Brain microvascular endothelial cell (primary cell): ENCODE data around the gene BAIAP2L1.
"Not testable (repeated sequence)": the region's sequence is repeated elsewhere in the genome, so short reads cannot be mapped to it uniquely, and the experiment has no call there.

Source experiments
- DNase-seq: peaks from one replicate; pipeline ENCODE4 v3.0.0-alpha.2; 2020
- H3K27ac ChIP-seq: fragments of 250-450 bp; sonication (Bioruptor Pico); 2 replicates; pipeline ENCODE4 v1.5.1; 2020; ENCODE audit warnings: mild to moderate bottlenecking, moderate library complexity
- H3K27me3 ChIP-seq: fragments of 250-450 bp; sonication (Bioruptor Pico); replicated peaks from 2 replicates; pipeline ENCODE4 v1.5.1; 2020; ENCODE audit warnings: mild to moderate bottlenecking
- H3K36me3 ChIP-seq: fragments of 250-450 bp; sonication (Bioruptor Pico); replicated peaks from 2 replicates; pipeline ENCODE4 v1.5.1; 2020; ENCODE audit warnings: mild to moderate bottlenecking
- H3K4me3 ChIP-seq: 2 replicates; pipeline ENCODE4 v1.5.1; 2011; ENCODE audit warnings: low read depth, mild to moderate bottlenecking, control low read depth, low read length, moderate library complexity
- in situ Hi-C: cut with HindIII; loops from 2 replicates; pipeline ENCODE4 v1.10.0; 2017; ENCODE audit warnings: low sequenced_read_pairs, low pct_ligation_motif_present
- TF ChIP-seq, protein P1 (sequence below): IDR thresholded peaks from 2 replicates; pipeline ENCODE4 v1.5.1; 2011; ENCODE audit warnings: low read depth, mild to moderate bottlenecking, moderate library complexity, low read length, control low read depth, inconsistent platforms; ENCODE audit errors: missing control alignments

Gene BAIAP2L1

DNA sequence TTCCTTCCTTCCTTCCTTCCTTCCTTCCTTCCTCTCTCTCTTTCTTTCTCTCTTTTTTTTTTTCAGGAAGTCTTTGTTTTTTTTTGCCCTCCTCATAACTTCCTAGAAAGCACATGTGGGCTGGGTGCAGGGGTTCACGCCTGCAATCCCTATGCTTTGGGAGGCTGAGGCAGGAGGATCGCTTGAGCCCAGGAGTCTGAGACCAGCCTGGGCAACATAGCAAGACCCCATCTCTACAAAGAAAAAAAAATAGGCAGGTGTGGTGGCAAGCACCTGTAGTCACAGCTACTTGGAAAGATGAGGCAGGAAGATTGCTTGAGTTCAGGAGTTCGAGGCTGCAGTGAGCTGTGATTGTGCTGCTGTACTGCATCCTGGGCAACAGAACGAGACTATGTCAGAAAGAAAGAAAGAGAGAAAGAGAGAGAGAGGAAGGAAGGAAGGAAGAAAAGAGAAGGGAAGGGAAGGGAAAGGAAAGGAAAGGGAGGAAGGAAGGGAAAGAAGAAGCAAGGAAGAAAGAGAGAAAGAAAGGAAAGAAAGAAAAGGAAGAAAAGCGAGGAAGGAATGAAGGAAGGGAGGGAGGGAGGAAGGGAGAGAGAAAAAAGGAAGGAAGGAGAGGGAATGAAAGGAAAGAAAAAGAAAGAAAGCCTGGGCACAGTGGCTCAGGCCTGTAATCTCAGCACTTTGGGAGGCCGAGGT lies 13.5 kb upstream of the BAIAP2L1 start:
- H3K4me3 ChIP-seq: no peak overlapping the region
- TF ChIP-seq, protein P1, sequence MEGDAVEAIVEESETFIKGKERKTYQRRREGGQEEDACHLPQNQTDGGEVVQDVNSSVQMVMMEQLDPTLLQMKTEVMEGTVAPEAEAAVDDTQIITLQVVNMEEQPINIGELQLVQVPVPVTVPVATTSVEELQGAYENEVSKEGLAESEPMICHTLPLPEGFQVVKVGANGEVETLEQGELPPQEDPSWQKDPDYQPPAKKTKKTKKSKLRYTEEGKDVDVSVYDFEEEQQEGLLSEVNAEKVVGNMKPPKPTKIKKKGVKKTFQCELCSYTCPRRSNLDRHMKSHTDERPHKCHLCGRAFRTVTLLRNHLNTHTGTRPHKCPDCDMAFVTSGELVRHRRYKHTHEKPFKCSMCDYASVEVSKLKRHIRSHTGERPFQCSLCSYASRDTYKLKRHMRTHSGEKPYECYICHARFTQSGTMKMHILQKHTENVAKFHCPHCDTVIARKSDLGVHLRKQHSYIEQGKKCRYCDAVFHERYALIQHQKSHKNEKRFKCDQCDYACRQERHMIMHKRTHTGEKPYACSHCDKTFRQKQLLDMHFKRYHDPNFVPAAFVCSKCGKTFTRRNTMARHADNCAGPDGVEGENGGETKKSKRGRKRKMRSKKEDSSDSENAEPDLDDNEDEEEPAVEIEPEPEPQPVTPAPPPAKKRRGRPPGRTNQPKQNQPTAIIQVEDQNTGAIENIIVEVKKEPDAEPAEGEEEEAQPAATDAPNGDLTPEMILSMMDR: no peak
- no peaks in the 10 kb centered on the region for H3K36me3 ChIP-seq
- H3K27ac ChIP-seq: no peak overlapping the region
- DNase-seq: no peak
- in situ Hi-C loops: no loop called here
- H3K27me3 ChIP-seq: no peaks in the 10 kb centered on the region

DNA sequence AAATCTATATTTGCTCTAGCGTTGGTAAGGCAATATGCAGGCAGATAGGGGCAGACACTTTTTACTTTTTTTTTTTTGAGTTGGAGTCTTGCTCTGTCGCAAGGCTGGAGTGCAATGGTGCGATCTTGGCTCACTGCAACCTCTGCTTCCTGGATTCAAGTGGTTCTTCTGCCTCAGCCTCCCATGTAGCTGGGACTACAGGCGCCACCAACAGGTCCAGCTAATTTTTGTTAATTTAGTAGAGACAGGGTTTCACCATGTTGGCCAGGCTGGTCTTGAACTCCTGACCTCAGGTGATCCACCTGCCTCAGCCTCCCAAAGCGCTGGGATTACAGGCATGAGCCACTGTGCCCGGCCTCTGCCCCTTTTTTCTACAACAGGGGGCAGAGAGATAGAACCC lies 12.8 kb upstream of the BAIAP2L1 start:
- DNase-seq, H3K27ac ChIP-seq, H3K4me3 ChIP-seq, H3K27me3 ChIP-seq, H3K36me3 ChIP-seq, in situ Hi-C loops: not testable (repeated sequence)

GRCh38 chr7:98409843-98410242 lies 9.0 kb upstream of the BAIAP2L1 start:
- in situ Hi-C loops: no loop called here
- Histone ChIP-seq H3K27ac (no peak overlapping the region), H3K27me3 (no peaks in the 10 kb centered on the region), H3K36me3 (no peaks in the 10 kb centered on the region), H3K4me3 (no peak overlapping the region)
- no peak for DNase-seq
- TF ChIP-seq, protein P1: no peak

- DNase-seq, H3K27ac ChIP-seq, H3K27me3 ChIP-seq, H3K4me3 ChIP-seq, in situ Hi-C loops, H3K36me3 ChIP-seq: not testable (repeated sequence)
Measured at GRCh38 chr7:98408146-98408545, 7.3 kb upstream of the BAIAP2L1 start.

DNA sequence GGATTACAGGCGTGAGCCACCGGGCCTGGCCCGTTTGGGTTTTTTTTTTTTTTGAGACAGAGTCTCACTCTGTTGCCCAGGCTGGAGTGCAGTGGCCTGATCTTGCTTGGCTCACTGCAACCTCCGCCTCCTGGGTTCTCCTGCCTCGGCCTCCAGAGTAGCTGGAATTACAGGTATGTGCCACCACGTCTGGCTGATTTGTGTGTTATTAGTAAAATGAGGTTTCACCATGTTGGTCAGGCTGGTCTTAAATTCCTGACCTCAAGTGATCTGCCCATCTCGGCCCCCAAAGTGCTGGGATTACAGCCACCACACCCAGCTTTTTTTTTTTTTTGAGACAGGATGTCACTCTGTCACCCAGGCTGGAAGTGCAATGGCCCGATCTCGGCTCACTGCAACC lies 5.9 kb upstream of the BAIAP2L1 start:
- in situ Hi-C loops: no loop called here
- no peak for DNase-seq
- no peaks in the 10 kb centered on the region for H3K36me3 ChIP-seq
- no peak overlapping the region for H3K4me3 ChIP-seq
- TF ChIP-seq, protein P1: no peak
- no peaks in the 10 kb centered on the region for H3K27me3 ChIP-seq
- no peak overlapping the region for H3K27ac ChIP-seq

GRCh38 chr7:98404840-98405239 lies 4.0 kb upstream of the BAIAP2L1 start:
- in situ Hi-C loops: no loop called here
- no peaks in the 10 kb centered on the region for H3K27me3 ChIP-seq

More at GRCh38 chr7:98404840-98405239, 4.0 kb upstream of the BAIAP2L1 start:
- DNase-seq: no peak
- H3K27ac ChIP-seq: no peak overlapping the region
- no peaks in the 10 kb centered on the region for H3K36me3 ChIP-seq
- TF ChIP-seq, protein P1: no peak
- no peak overlapping the region for H3K4me3 ChIP-seq
